CD14-positive monocyte (primary cell): ENCODE results near the gene PRCP. TPM values are rescaled to one million over a fixed set of nuclear protein-coding genes. Genes with fewer than 3 reads are reported as not detected.
A peak's percentile ranks its signal among the peaks of the same experiment; 100 is the strongest.
"Not testable (repeated sequence)": the region's sequence is repeated elsewhere in the genome, so short reads cannot be mapped to it uniquely, and the experiment has no call there.

Experiments used
- DNase-seq, 3 donors: peaks; one replicate each; pipeline ENCODE4 v3.0.0-alpha.2; 2011 to 2022
- H2AFZ ChIP-seq: 2 replicates; pipeline ENCODE4 v1.6.0; 2012; ENCODE audit warnings: mild to moderate bottlenecking, low read depth, low read length, inconsistent platforms; ENCODE audit not compliant: insufficient read depth, poor library complexity, severe bottlenecking
- H3K27ac ChIP-seq, 2 donors: 1 replicate in 1 of 2; 2 replicates in 1 of 2; pipeline ENCODE4 v1.5.1; 2012 to 2013; ENCODE audit warnings: low read length in 2 of 2, control low read depth in 1 of 2, inconsistent platforms in 1 of 2, low read depth in 1 of 2, mild to moderate bottlenecking in 1 of 2
- H3K27me3 ChIP-seq, 2 donors: one replicate each; pipeline versions ENCODE4 v1.6.0 to v1.6.1; 2011 to 2013; ENCODE audit warnings: low read length in 2 of 2; ENCODE audit not compliant: control insufficient read depth in 2 of 2, insufficient read depth in 2 of 2
- H3K36me3 ChIP-seq, 2 donors: replicated peaks in 1 of 2; 1 replicate in 1 of 2; 2 replicates in 1 of 2; pipeline versions ENCODE4 v1.5.1 to v1.6.1; 2012 to 2013; ENCODE audit warnings: low read length in 2 of 2, control low read depth in 1 of 2, inconsistent platforms in 1 of 2, mild to moderate bottlenecking in 1 of 2; ENCODE audit not compliant: insufficient read depth in 2 of 2, control insufficient read depth in 1 of 2
- H3K4me1 ChIP-seq, 2 donors: 1 replicate in 1 of 2; 2 replicates in 1 of 2; pipeline versions ENCODE4 v1.5.1 to v1.6.1; 2012 to 2013; ENCODE audit warnings: low read length in 2 of 2, control low read depth in 1 of 2, inconsistent platforms in 1 of 2, mild to moderate bottlenecking in 1 of 2, moderate library complexity in 1 of 2; ENCODE audit not compliant: insufficient read depth in 2 of 2, control insufficient read depth in 1 of 2
- H3K4me2 ChIP-seq: replicated peaks from 2 replicates; pipeline ENCODE3; 2012; ENCODE audit warnings: low read length, moderate library complexity, mild to moderate bottlenecking; ENCODE audit not compliant: poor library complexity, severe bottlenecking; ENCODE audit errors: extremely low read depth
- H3K4me3 ChIP-seq, 3 experiments: fragments of 200-600 bp in 1 of 3; sonication (generic) in 1 of 3; replicated peaks in 1 of 3; 1 replicate in 2 of 3; 2 replicates in 1 of 3; pipeline ENCODE4 v1.5.1; 2011 to 2013; ENCODE audit warnings: low read length in 3 of 3, mild to moderate bottlenecking in 3 of 3, control low read depth in 2 of 3, low read depth in 2 of 3, inconsistent platforms in 1 of 3, moderate library complexity in 1 of 3
- H3K79me2 ChIP-seq: 2 replicates; pipeline ENCODE4 v1.6.0; 2012; ENCODE audit warnings: mild to moderate bottlenecking, control low read depth, inconsistent platforms, low read length, moderate library complexity; ENCODE audit not compliant: insufficient read depth
- H3K9ac ChIP-seq: 2 replicates; pipeline ENCODE4 v1.6.0; 2017; ENCODE audit warnings: low read length, mild to moderate bottlenecking; ENCODE audit not compliant: insufficient read depth, poor library complexity, severe bottlenecking
- H3K9me3 ChIP-seq, 2 donors: replicated peaks in 1 of 2; 1 replicate in 1 of 2; 2 replicates in 1 of 2; pipeline versions ENCODE4 v1.5.1 to v1.6.1; 2012 to 2013; ENCODE audit warnings: low read length in 2 of 2, control low read depth in 1 of 2; ENCODE audit not compliant: control insufficient read depth in 1 of 2, insufficient read depth in 1 of 2
- H4K20me1 ChIP-seq: 2 replicates; pipeline ENCODE4 v1.6.0; 2012; ENCODE audit warnings: mild to moderate bottlenecking, low read length, control low read depth, moderate library complexity; ENCODE audit not compliant: insufficient read depth
- H3K27ac Mint-ChIP-seq, 7 donors: one replicate each; pipeline ENCODE4 v1.8.0; 2020; ENCODE audit warnings: mild to moderate bottlenecking in 7 of 7, mixed read lengths in 7 of 7, moderate library complexity in 6 of 7, inconsistent platforms in 2 of 7
- H3K27me3 Mint-ChIP-seq, 3 donors: one replicate each; pipeline ENCODE4 v1.8.0; 2021 to 2022; ENCODE audit warnings: low read depth in 3 of 3, mild to moderate bottlenecking in 3 of 3, mixed read lengths in 3 of 3, moderate library complexity in 3 of 3, inconsistent platforms in 1 of 3
- H3K36me3 Mint-ChIP-seq, 2 donors: one replicate each; pipeline ENCODE4 v1.8.0; 2020; ENCODE audit warnings: mixed read lengths in 2 of 2, inconsistent platforms in 1 of 2, mild to moderate bottlenecking in 1 of 2
- H3K4me1 Mint-ChIP-seq: one replicate; pipeline ENCODE4 v1.8.0; 2020; ENCODE audit warnings: mild to moderate bottlenecking, mixed read lengths
- H3K4me3 Mint-ChIP-seq, 2 donors: one replicate each; pipeline ENCODE4 v1.8.0; 2020; ENCODE audit warnings: mild to moderate bottlenecking in 2 of 2, mixed read lengths in 2 of 2, moderate library complexity in 1 of 2
- H3K9me3 Mint-ChIP-seq, 7 donors: one replicate each; pipeline ENCODE4 v1.8.0; 2020 to 2022; ENCODE audit warnings: mixed read lengths in 7 of 7, mild to moderate bottlenecking in 6 of 7, moderate library complexity in 6 of 7, inconsistent platforms in 2 of 7
- WGBS: methylation state at CpG from one replicate; pipeline ENCODE4 v1.1.5; 2013; ENCODE audit warnings: missing lambda C conversion rate; ENCODE audit not compliant: insufficient coverage; 5-methylcytosine and 5-hydroxymethylcytosine counted together
- intact Hi-C, 2 donors: fragments of 100-400 bp; cut with micrococcal nuclease; formaldehyde crosslinking; loops; one replicate each; pipeline versions ENCODE4 v1.15.0 to v1.15.1; 2023
- polyA plus RNA-seq, 3 donors: library from polyadenylated mRNA; depleted of rRNA in 1 of 3; unstranded in 2 of 3; stranded (reverse) in 1 of 3; fragments of 300-500 nt in 2 of 3; fragments of >200 nt in 1 of 3; fragmentation: Illumina TruSeq in 2 of 3; gene quantifications; 1 replicate in 2 of 3; 2 replicates in 1 of 3; pipeline ENCODE4 v1.2.3, GENCODE V29; 2012 to 2021
- TF ChIP-seq, protein P1 (sequence below): fragments of 200-600 bp; IDR thresholded peaks from one replicate; pipeline ENCODE4 v1.8.0; 2022; ENCODE audit warnings: antibody characterized with exemption, mild to moderate bottlenecking

Gene PRCP
- polyA plus RNA-seq, 3 donors: 68.0 to 228 (median 186) TPM

DNA sequence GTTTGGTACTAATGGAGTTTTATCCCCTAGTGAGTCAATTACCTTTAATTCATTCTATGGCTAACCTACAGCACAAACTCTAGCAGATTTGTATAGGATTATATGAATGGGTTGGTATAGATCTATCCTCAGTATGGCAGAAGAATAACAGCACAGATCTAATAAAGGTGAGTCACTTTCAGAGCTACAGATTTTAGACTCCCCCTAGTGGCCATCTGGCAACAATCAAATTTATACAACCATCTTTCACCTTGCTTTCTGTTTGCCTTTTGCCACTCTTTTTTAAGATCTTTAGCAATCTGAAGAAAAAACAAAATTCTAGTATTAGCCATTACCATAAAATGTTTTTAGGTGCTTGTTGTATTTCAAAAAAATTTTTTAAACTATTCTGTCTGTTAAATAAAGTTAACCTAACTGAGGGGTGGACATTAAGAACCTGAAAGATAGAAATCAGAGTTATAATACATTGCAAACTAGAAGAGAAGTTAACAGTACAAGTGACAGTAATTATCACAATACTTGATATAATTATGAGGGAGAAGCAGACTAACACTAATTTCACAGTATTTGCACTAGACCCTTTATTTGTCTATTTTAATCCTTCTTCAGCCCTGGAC is 27.1 kb upstream of the PRCP start:
- no peak overlapping the region for H2AFZ ChIP-seq
- no peaks in the 10 kb centered on the region for H3K9me3 Mint-ChIP-seq
- DNase-seq: peak; percentile 34 to 66 (median 60)
- TF ChIP-seq, protein P1, sequence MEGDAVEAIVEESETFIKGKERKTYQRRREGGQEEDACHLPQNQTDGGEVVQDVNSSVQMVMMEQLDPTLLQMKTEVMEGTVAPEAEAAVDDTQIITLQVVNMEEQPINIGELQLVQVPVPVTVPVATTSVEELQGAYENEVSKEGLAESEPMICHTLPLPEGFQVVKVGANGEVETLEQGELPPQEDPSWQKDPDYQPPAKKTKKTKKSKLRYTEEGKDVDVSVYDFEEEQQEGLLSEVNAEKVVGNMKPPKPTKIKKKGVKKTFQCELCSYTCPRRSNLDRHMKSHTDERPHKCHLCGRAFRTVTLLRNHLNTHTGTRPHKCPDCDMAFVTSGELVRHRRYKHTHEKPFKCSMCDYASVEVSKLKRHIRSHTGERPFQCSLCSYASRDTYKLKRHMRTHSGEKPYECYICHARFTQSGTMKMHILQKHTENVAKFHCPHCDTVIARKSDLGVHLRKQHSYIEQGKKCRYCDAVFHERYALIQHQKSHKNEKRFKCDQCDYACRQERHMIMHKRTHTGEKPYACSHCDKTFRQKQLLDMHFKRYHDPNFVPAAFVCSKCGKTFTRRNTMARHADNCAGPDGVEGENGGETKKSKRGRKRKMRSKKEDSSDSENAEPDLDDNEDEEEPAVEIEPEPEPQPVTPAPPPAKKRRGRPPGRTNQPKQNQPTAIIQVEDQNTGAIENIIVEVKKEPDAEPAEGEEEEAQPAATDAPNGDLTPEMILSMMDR: peak; percentile 94
- H3K9ac ChIP-seq: no peak overlapping the region
- H3K36me3 ChIP-seq: peaks cover 50 to 82% of the 10 kb centered on the region in 2 donors
- H3K4me3 ChIP-seq: no peak overlapping the region
- H3K27me3 Mint-ChIP-seq: no peaks in the 10 kb centered on the region
- H3K27ac Mint-ChIP-seq: no peak overlapping the region
- H4K20me1 ChIP-seq: no peaks in the 10 kb centered on the region
- no peaks in the 10 kb centered on the region for H3K79me2 ChIP-seq
- peaks cover 56 to 75% of the 10 kb centered on the region in 2 donors for H3K36me3 Mint-ChIP-seq
- no peak overlapping the region for H3K4me2 ChIP-seq
- peaks cover 2% of the 10 kb centered on the region for H3K4me1 Mint-ChIP-seq
- intact Hi-C loops: loop anchor here (2.0 to 5.0 kb wide), 2 partner anchors 60 to 61 kb away; no protein-coding TSS in a partner anchor
- H3K4me3 Mint-ChIP-seq: no peak overlapping the region
- no peak overlapping the region for H3K27ac ChIP-seq
- H3K27me3 ChIP-seq: no peaks in the 10 kb centered on the region
- no peaks in the 10 kb centered on the region for H3K9me3 ChIP-seq
- H3K4me1 ChIP-seq: no peaks in the 10 kb centered on the region

DNA sequence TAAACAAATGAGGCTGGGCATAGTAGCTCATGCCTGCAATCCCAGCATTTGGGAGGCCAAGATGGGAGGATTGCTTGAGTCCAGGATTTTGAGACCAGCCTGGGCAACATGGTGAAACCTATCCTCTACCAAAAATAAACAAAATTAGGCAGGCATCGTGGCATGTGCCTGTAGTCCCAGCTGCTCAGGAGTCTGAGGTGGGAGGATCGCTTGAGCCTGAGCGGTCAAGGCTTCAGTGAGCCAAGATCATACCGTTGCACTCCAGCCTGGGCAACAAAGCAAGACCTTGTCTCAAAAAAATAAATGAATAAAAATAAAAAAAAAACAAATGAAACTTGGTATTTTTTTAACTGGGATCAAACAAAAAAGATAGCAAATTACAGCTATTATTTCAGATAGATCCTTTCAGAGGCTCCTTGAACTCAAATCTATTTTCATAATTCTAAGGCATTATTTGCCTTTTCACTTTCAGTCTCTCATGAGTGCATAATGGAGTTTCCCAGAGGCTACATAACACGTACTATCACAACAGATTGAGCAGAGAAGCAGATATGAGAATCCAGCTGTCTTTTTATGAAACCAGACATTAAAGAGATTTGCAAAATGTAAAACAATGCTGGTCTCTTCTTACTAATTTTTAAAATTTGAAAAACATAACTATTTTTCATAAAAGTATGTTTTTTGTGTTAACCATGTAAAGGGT is 24.4 kb upstream of the PRCP start:
- Histone ChIP-seq H3K4me3 (no peak overlapping the region), H3K9ac (no peak overlapping the region), H3K79me2 (no peaks in the 10 kb centered on the region), H3K27me3 (no peaks in the 10 kb centered on the region), H3K9me3 (no peaks in the 10 kb centered on the region), H4K20me1 (no peaks in the 10 kb centered on the region), H2AFZ (no peak overlapping the region), H3K36me3 (peaks cover 30 to 74% of the 10 kb centered on the region in 2 donors), H3K4me2 (no peak overlapping the region), H3K27ac (no peak overlapping the region), H3K4me1 (peaks cover 3 to 10% of the 10 kb centered on the region in 2 donors)
- Mint-ChIP-seq H3K9me3 (no peaks in the 10 kb centered on the region), H3K4me1 (peaks cover 13% of the 10 kb centered on the region), H3K27ac (peak overlapping the region in 1 of 7 donors; percentile 58), H3K27me3 (peaks cover 0 to 2% (median 0%) of the 10 kb centered on the region in 3 donors), H3K4me3 (no peak overlapping the region), H3K36me3 (peaks cover 53 to 81% of the 10 kb centered on the region in 2 donors)
- intact Hi-C loops: loop anchor here in 1 of 2 donors (5.0 kb wide), 1 partner anchor 57 kb away; no protein-coding TSS in a partner anchor
- TF ChIP-seq, protein P1: no peak
- no CpG with 5 or more reads among the region's 5 CpGs for WGBS
- no peak for DNase-seq

DNA sequence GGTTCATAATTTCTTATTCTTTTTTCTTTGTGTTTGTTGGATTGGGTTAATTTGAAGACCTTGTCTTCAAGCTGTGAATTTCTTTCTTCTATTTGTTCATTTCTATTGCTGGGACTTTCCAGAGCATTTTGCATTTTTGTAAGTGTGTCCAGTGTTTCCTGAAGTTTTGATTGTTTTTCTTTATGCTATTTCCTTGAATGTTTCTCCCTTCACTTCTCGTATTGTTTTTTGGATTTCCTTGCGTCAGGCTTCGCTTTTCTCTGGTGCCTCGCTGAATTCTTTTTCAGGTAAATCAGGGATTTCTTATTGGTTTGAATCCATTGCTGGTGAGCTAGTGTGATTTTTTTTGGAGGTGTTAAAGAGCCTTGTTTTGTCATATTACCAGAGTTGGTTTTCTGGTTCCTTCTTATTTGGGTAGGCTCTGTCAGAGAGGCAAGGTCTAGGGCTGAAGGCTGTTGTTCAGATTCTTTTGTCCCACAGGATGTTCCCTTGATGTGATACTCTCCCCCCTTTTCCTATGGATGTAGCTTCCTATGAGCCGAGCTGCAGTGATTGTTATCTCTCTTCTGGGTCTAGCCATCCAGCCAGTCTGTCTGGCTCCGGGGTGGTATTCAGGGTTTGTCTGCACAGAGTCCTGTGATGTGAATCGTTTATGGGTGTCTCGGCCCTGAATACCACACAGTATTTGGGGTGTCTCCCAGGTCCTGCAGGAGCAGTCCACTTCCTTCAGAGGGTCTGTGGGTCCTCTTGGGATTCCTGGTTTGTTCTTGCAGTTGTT is 22.4 kb upstream of the PRCP start:
- H3K4me2 ChIP-seq, H3K4me1 ChIP-seq, H3K27ac ChIP-seq, H3K9ac ChIP-seq, intact Hi-C loops, H4K20me1 ChIP-seq, H2AFZ ChIP-seq, H3K79me2 ChIP-seq, H3K9me3 ChIP-seq, H3K4me3 Mint-ChIP-seq, H3K27me3 ChIP-seq, H3K4me3 ChIP-seq, DNase-seq, H3K27me3 Mint-ChIP-seq, H3K9me3 Mint-ChIP-seq: not testable (repeated sequence)
- H3K36me3 Mint-ChIP-seq: peaks cover 62 to 85% of the 10 kb centered on the region in 2 donors
- H3K27ac Mint-ChIP-seq: peak overlapping the region in 4 of 7 donors; percentile 10 to 66 (median 32)
- WGBS: 85% methylated on average over 7 of the region's 8 CpGs
- H3K4me1 Mint-ChIP-seq: peaks cover 13% of the 10 kb centered on the region
- H3K36me3 ChIP-seq: peaks cover 27 to 81% of the 10 kb centered on the region in 2 donors
